ENCODE measurements around the gene MATN1. TPM values are rescaled to one million over a fixed set of nuclear protein-coding genes. Genes with fewer than 3 reads are reported as not detected.

MATN1 gene
- total RNA-seq, 1 donor = 1.6 TPM

- Histone ChIP-seq H3K4me1 (ENCODE audit: insufficient read depth, low read length) (peaks cover 34% of the 10 kb centered on the region), H3K4me3 (ENCODE audit: low read length) (no peak overlapping the region), H3K27me3 (ENCODE audit: insufficient read depth, low read length) (no peaks in the 10 kb centered on the region), H3K9me3 (ENCODE audit: low read depth, low read length) (no peaks in the 10 kb centered on the region)
Observed at GRCh38 chr1:30721812-30722537, 1.4 kb downstream of the MATN1 start.

GRCh38 chr1:30721341-30721793 is 2.0 kb downstream of the MATN1 start:
- Histone ChIP-seq H3K4me3 (ENCODE audit: low read length) (no peak overlapping the region), H3K27me3 (ENCODE audit: insufficient read depth, low read length) (no peaks in the 10 kb centered on the region), H3K9me3 (ENCODE audit: low read depth, low read length) (no peaks in the 10 kb centered on the region), H3K4me1 (ENCODE audit: insufficient read depth, low read length) (peaks cover 34% of the 10 kb centered on the region)

GRCh38 chr1:30720271-30721223 is 2.8 kb downstream of the MATN1 start:
- peaks cover 34% of the 10 kb centered on the region for H3K4me1 ChIP-seq (ENCODE audit: insufficient read depth, low read length)
- no peaks in the 10 kb centered on the region for H3K9me3 ChIP-seq (ENCODE audit: low read depth, low read length)
- no peaks in the 10 kb centered on the region for H3K27me3 ChIP-seq (ENCODE audit: insufficient read depth, low read length)
- H3K4me3 ChIP-seq (ENCODE audit: low read length) = no peak overlapping the region

- H3K9me3 ChIP-seq (ENCODE audit: low read depth, low read length) = no peaks in the 10 kb centered on the region
- no peaks in the 10 kb centered on the region for H3K27me3 ChIP-seq (ENCODE audit: insufficient read depth, low read length)
- peaks cover 34% of the 10 kb centered on the region for H3K4me1 ChIP-seq (ENCODE audit: insufficient read depth, low read length)
- peak overlapping the region; percentile 60 for H3K4me3 ChIP-seq (ENCODE audit: low read length)
Observed at GRCh38 chr1:30719406-30720270, 3.7 kb downstream of the MATN1 start.

- peaks cover 30% of the 10 kb centered on the region for H3K4me1 ChIP-seq (ENCODE audit: insufficient read depth, low read length)
- H3K9me3 ChIP-seq (ENCODE audit: low read depth, low read length) = no peaks in the 10 kb centered on the region
- peak overlapping the region; percentile 60 for H3K4me3 ChIP-seq (ENCODE audit: low read length)
- no peaks in the 10 kb centered on the region for H3K27me3 ChIP-seq (ENCODE audit: insufficient read depth, low read length)
Observed at GRCh38 chr1:30718636-30719405, 4.6 kb downstream of the MATN1 start.

GRCh38 chr1:30718091-30718635 is 5.2 kb downstream of the MATN1 start:
- H3K4me1 ChIP-seq (ENCODE audit: insufficient read depth, low read length) = peaks cover 25% of the 10 kb centered on the region
- H3K27me3 ChIP-seq (ENCODE audit: insufficient read depth, low read length) = no peaks in the 10 kb centered on the region
- H3K4me3 ChIP-seq (ENCODE audit: low read length) = peak overlapping the region; percentile 38
- H3K9me3 ChIP-seq (ENCODE audit: low read depth, low read length) = no peaks in the 10 kb centered on the region

GRCh38 chr1:30716646-30717045 is 6.7 kb downstream of the MATN1 start:
- Histone ChIP-seq H3K9me3 (ENCODE audit: low read depth, low read length) (no peaks in the 10 kb centered on the region), H3K4me3 (ENCODE audit: low read length) (no peak overlapping the region), H3K27me3 (ENCODE audit: insufficient read depth, low read length) (no peaks in the 10 kb centered on the region), H3K4me1 (ENCODE audit: insufficient read depth, low read length) (peaks cover 25% of the 10 kb centered on the region)

GRCh38 chr1:30715886-30716285 is 7.5 kb downstream of the MATN1 start:
- Histone ChIP-seq H3K4me1 (ENCODE audit: insufficient read depth, low read length) (peaks cover 25% of the 10 kb centered on the region), H3K27me3 (ENCODE audit: insufficient read depth, low read length) (no peaks in the 10 kb centered on the region), H3K4me3 (ENCODE audit: low read length) (no peak overlapping the region), H3K9me3 (ENCODE audit: low read depth, low read length) (no peaks in the 10 kb centered on the region)

GRCh38 chr1:30715216-30715615 is 8.2 kb downstream of the MATN1 start:
- no peak overlapping the region for H3K4me3 ChIP-seq (ENCODE audit: low read length)

GRCh38 chr1:30714536-30715090 is 8.8 kb downstream of the MATN1 start:
- Histone ChIP-seq H3K27me3 (ENCODE audit: insufficient read depth, low read length) (no peaks in the 10 kb centered on the region), H3K4me1 (ENCODE audit: insufficient read depth, low read length) (peaks cover 14% of the 10 kb centered on the region), H3K9me3 (ENCODE audit: low read depth, low read length) (no peaks in the 10 kb centered on the region), H3K4me3 (ENCODE audit: low read length) (no peak overlapping the region)

More at GRCh38 chr1:30715216-30715615, 8.2 kb downstream of the MATN1 start:
- Histone ChIP-seq H3K4me1 (ENCODE audit: insufficient read depth, low read length) (peaks cover 20% of the 10 kb centered on the region), H3K27me3 (ENCODE audit: insufficient read depth, low read length) (no peaks in the 10 kb centered on the region), H3K9me3 (ENCODE audit: low read depth, low read length) (no peaks in the 10 kb centered on the region)

- Histone ChIP-seq H3K9me3 (ENCODE audit: low read depth, low read length) (no peaks in the 10 kb centered on the region), H3K27me3 (ENCODE audit: insufficient read depth, low read length) (no peaks in the 10 kb centered on the region), H3K4me1 (ENCODE audit: insufficient read depth, low read length) (peaks cover 8% of the 10 kb centered on the region), H3K4me3 (ENCODE audit: low read length) (no peak overlapping the region)
Observed at GRCh38 chr1:30714025-30714424, 9.4 kb downstream of the MATN1 start.

- Histone ChIP-seq H3K27me3 (ENCODE audit: insufficient read depth, low read length) (no peaks in the 10 kb centered on the region), H3K4me3 (ENCODE audit: low read length) (no peak overlapping the region), H3K9me3 (ENCODE audit: low read depth, low read length) (no peaks in the 10 kb centered on the region), H3K4me1 (ENCODE audit: insufficient read depth, low read length) (peaks cover 4% of the 10 kb centered on the region)
Observed at GRCh38 chr1:30713311-30713710, 10.1 kb downstream of the MATN1 start.

GRCh38 chr1:30712583-30712982 is 10.8 kb downstream of the MATN1 start:
- H3K4me3 ChIP-seq (ENCODE audit: low read length) = no peak overlapping the region
- H3K9me3 ChIP-seq (ENCODE audit: low read depth, low read length) = no peaks in the 10 kb centered on the region
- peaks cover 4% of the 10 kb centered on the region for H3K4me1 ChIP-seq (ENCODE audit: insufficient read depth, low read length)
- H3K27me3 ChIP-seq (ENCODE audit: insufficient read depth, low read length) = no peaks in the 10 kb centered on the region

Measured in mononuclear cell (primary cell).